ENCODE results near the gene ACOX2.
A peak's percentile ranks its signal among the peaks of the same experiment; 100 is the strongest.
"Not testable (repeated sequence)": the region's sequence is repeated elsewhere in the genome, so short reads cannot be mapped to it uniquely, and the experiment has no call there.

The ACOX2 gene

DNA sequence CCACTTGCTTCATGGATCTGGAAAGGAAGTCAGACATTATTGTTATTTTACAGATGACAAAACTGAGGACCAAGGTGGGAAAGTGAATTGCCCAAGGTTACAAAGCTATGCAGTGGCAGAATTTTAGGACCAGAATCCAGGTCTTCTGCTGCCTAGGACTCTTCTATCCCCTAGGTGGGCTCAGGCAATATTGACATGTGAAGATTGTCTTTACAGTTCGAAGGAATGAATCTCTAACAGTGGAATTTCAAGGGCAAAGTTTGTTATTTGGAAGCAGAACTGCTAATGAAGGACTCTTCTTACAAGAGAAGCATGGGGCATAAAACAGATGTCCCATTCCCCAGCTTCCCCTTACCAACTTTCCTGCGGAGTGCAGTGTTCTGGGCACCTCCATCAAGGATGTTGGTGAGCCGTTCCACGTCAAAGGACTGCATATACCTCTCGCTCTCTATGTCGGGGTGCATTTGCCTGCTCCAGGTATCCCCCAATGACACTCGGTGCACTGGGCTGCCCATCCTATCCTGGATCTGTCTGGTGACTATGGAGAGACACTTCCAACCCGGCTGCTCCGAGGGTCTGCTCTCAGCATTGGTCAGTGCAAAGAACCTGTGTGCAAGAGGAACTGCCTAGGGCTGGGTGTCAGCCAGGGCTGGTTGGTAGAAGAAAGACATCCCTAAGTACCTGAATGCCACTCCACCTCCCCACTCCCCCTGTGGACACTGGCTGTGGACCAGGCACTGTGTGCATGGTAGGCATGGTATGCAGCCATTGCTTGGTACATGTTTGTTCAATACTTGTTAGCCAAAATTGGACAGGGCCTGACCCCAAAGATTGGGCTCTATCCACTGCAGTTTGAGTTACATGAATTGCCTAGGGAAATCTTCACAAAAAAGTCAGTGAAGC is 2.1 kb downstream of the ACOX2 start:
- DNase-seq: no peak

DNA sequence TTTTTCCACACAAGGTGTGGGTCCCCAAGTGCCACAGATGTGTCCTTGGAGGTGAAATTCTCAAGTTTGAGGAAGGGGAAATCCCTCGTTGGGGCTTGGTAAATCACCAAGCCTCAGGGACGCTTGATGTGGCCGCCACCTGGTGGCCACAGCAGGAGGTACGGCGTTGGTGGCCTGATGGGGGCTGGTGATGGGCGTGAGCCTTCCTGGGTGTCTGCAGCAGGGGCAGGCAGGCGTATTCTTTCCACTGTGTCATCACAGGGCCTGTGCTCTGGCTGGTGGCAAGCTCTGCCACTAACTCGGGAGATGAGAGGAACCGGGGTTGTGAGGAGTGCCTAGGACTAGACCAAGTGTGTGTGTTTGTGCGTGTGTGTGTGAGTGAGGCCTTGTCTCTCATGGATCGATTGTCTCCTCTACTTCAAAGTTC is 4.2 kb downstream of the ACOX2 start:
- DNase-seq: peak in 1 of 2 experiments; percentile 34

DNA sequence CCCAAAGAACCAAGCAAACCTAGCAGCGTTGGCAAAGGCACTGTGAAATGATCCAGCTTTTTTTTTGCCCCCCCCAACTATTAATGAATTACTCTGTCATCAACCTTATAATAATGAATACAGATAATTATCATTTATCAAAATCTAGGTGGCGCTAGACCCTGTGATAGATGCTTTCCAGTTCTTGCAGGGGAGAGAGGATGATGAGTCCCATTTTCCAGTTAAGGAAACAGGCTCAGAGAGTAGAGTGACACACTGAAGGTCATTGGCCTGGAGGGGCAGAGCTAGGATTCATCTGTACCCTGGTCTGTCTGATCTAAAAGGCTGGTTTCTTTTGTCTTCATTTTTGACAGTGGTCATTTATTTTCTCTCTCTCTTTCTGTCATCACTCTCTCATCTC is 5.0 kb downstream of the ACOX2 start:
- DNase-seq: peak in 1 of 2 experiments; percentile 19

DNA sequence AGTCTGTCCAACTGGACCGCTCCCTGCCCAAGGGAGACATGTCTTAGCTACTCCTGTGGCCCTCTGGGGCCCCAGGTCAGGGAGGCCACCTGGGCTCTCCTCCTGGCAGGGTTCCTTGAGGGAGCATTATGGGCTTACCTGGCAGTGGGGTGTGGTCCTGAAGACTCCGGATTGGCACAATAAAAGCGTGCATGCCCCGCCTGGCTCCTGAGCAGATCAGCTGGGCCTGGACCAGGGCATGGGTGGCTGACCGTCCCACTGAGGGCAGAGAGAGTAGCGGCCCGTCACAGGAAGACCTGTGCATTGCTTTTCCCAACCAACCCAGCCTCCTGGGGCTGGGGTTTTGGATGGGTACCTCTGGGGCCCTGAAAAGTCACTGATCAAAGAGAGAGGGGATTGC is 5.4 kb downstream of the ACOX2 start:
- DNase-seq: no peak

DNA sequence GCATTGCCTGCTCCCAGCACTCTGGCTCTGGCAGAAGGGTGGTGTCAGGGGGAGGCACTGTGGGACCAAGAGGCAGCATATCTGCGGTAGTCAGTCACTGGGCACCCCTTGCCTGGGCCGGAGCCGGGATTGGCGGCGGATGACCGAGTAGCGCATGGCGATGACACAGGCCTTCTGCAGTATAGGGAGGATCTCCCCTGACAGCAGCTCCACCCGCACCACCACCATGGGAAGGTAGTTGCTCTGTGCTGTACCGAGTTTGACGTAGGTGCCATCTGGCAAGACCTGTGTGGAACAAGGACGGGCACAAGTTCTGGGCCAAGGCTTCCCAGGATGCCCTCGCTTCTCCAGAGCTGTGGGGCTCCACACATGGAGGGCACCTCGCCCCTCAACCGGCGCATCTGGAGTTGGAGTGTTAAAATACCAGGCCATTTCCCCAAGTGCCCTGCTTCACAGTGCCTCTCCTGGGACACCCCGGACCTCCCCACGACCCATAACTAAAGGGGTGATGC is 6.6 kb downstream of the ACOX2 start:
- no peak for DNase-seq

- no peak for DNase-seq
These were observed 7.3 kb downstream of the ACOX2 start for GRCh38 chr3:58529516-58530353.

GRCh38 chr3:58528629-58529028 is 8.4 kb downstream of the ACOX2 start:
- no peak for DNase-seq

DNA sequence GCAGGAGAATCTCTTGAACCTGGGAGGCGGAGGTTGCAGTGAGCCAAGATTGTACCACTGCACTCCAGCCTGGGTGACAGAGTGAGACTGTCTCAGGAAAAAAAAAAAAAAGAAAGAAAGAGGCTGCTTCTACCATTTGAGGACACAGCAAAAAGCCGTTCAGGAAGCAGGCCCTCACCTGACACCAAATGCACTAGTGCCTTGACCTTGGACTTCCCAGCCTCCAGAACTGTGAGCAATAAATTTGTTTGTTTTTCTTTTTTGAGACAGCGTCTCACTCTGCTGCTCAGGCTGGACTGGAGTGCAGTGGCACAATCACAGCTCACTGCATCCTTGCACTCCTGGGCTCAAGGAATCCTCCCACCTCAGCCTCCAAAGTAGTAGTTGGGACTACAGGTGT is 9.6 kb downstream of the ACOX2 start:
- not testable (repeated sequence) for DNase-seq

- DNase-seq: peak; percentile 12 to 59
These were observed 10.5 kb downstream of the ACOX2 start for GRCh38 chr3:58526515-58526957.

DNA sequence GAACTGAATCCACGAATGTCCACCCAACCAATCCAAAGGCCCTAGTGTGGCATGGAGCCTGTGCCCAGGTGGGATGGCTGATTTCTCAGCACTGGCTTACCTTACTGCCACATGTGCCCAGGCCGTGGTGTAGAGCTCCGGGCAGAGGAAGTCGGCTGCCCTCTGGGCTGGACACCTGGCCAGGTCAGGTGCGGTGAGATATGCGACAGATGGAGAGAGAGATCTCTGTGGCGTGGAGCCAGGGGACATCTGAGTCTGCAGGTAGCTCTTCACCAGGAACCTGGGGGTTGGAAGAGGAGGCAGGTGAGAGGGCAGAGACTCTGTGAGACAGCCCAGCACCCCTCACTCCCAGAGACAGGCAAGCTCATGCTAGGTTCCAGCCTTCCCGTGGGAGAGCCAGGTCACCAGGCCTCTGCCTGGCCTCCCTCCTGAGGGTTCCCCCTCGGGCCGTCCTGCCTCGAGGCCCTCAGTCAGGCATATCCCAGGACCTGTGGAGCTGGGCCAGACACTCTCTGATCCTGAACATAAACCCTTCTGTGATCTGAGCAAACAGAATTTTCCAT is 12.6 kb downstream of the ACOX2 start:
- no peak for DNase-seq

DNA sequence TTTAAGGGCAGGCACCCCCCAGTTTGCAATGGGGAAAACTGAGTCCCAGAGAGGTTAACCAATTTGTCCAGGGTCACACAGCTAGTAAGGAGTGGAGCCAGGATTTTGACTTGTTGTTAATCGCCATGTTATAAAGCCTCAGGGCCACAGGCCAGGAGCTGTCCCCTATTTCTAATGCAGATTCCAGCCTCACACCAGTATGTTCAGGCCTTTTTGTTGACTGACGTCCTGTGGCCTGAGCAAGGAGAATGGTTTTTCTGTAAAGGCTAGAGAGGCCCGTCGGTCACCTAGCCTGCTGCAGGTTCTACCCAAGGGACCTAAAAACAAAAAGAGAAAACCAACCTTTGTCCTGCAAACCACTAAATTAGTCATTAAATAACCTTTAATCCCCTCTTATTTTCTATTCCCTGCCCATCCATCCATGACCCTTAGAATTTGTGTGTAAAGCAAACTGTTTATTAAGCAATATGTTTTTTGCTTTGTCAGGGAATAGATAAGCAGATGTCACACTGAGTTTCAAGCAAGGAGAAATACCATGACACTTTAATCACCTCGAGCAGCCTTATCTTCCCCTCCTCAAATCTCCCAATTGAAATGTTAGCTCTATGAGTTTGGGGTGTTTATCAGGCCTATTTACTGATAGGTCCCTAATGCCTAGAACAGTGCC is 14.1 kb downstream of the ACOX2 start:
- DNase-seq: no peak

- DNase-seq: no peak
These were observed 14.9 kb downstream of the ACOX2 start for GRCh38 chr3:58521917-58522631.

- no peak for DNase-seq
These were observed 15.7 kb downstream of the ACOX2 start for GRCh38 chr3:58521336-58521670.

- no peak for DNase-seq
These were observed 16.3 kb downstream of the ACOX2 start for GRCh38 chr3:58520403-58521335.

DNA sequence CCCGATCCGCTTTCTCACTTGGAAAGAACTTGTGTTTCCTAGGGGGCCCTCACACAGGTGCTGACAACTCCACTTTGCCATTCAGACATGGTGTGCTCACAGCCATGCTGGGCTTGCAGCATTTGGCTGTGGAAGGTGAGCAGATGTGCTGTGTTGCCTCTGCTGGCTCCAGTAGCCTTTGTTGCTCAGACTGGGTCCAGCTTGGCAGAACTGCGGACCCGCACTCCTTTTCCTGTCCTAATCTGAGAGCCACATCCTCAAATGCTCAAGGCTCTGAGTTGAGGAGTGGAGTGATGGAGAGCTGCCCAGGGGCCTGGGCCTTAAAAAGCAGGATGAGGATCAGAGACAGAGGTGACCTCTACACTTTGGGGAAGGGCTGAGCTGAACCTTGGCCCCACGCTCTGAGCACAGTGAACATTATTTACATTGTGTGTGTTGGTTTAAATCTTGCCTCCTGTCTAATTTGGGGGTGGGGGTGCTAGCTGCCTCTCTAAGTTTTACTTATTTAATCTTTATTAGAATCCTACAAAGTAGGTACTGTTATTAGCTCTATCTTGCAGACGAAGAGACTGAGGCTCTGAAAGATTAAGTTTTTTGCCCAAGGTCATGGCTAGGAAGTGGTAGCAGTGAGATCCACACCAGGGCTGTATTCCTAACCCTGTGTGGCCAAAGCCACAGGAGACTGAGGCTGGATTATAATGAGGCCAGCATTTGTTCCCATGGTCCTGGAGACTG is 17.2 kb downstream of the ACOX2 start:
- no peak for DNase-seq

DNA sequence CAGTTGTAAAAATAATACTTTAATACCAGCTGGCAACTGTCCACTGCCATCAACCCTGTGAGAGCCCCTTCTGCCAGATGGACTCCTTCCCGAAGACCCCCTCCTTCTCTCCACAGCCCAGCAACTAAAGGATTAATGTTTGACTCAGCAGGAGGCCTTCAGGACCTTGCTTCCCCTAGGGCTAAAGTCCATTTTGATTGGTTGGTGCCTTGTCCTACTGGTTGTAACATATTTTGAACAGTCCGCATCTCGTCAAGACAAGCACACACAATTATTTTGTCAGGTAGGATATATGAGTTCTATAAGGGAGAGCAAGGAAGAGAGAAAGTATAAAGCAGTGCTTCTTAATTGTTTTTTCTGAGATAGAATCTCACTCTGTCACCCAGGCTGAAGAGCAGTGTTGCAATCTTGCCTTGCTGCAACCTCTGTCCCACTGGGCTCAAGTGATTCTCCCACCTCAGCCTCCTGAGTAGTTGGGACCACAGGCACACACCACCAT is 18.6 kb downstream of the ACOX2 start:
- no peak for DNase-seq

DNA sequence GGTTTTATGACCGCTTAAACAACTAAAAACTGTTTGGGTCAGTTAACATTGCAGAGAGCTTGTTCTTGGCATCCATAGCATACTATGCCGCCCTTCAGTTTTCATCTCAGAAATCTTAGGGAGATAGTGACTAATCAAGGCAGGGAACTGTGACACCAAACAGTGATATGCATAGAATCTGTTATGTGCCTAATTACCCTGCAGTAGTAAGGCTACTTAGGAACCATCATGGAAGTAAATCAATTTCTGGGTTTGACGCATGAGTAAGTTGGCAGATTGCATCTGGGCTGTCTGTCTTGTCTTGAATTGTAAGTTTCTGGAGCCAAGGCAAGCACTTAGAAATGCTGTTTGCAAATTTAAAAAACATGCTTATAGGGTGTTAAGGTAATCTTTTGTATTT is 22.6 kb downstream of the ACOX2 start:
- DNase-seq: no peak

DNA sequence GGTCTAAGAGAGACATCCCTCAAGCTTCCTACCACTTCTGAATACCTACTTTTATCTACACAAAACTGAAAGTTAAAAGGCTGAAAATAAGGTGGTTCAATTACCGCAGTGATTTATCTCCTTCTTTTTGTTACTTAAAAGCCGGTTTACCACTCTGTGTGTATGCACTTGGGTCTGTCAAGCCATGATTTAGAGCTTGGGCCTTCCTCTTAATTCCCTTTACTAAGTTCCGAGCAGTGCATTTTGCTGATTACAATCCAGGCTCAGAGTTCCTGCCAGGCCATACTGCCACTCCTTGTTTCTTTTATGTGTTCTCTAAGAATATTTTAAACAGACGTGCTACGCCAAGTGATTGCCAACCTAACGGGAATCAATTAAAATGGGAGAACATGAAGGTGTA is 28.6 kb downstream of the ACOX2 start:
- DNase-seq: no peak

DNA sequence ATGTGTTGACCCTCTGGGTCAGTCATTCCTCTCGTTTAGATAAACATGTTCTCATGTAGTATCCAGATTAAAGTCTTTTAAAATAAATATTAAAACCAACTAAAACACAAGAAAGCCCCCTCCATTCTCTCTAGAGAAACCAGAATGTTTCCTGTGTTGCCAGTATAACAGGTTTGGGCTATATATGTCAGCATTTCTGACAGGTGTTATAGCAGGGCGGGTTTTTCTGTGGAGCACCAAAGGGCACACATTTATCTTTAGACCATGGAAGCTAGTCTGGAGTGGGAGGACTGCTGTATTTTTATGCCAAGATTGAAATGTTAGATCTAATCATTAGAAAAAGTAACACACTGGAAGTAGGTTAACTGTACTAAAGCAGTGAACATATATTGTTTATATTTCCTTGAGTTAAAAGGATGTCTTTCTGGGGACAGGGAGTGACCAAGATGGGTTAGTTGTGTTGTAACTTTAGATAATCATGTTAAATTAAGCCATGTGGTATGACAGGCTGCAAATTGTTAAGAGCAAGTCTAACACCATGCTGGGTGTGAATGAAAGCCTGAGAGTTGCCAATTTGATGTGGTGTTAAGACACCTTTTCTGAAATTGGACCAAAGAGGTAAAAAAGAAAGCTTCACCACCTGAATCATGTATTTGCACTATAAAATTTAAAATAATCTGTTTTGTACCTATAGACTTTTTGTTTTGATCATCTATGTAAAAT is 29.5 kb downstream of the ACOX2 start:
- no peak for DNase-seq
